SJCRH30 (cell line): Measurements from ENCODE around the gene IFT122. TPM values are rescaled to one million over a fixed set of nuclear protein-coding genes. Genes with fewer than 3 reads are reported as not detected.
A peak's percentile ranks its signal among the peaks of the same experiment; 100 is the strongest.

Experiments used
- DNase-seq, 2 experiments: peaks; one replicate each; pipeline ENCODE4 v3.0.0-alpha.2; 2015 to 2020
- H3K27ac ChIP-seq: fragments of 250-450 bp; sonication (Bioruptor Pico); 2 replicates; pipeline ENCODE4 v1.5.1; 2020; ENCODE audit warnings: mild to moderate bottlenecking, moderate library complexity
- H3K27me3 ChIP-seq: fragments of 250-450 bp; sonication (Bioruptor Pico); 2 replicates; pipeline ENCODE4 v1.5.1; 2020; ENCODE audit warnings: mild to moderate bottlenecking, moderate library complexity
- H3K36me3 ChIP-seq: fragments of 250-450 bp; sonication (Bioruptor Pico); 2 replicates; pipeline ENCODE4 v1.5.1; 2020; ENCODE audit warnings: mild to moderate bottlenecking, moderate library complexity
- H3K4me1 ChIP-seq: fragments of 250-450 bp; sonication (Bioruptor Pico); 2 replicates; pipeline ENCODE4 v1.5.1; 2020; ENCODE audit warnings: mild to moderate bottlenecking, moderate library complexity
- H3K4me3 ChIP-seq: fragments of 250-450 bp; sonication (Bioruptor Pico); 2 replicates; pipeline ENCODE4 v1.5.1; 2020; ENCODE audit warnings: mild to moderate bottlenecking, moderate library complexity
- H3K9me3 ChIP-seq: fragments of 250-450 bp; sonication (Bioruptor Pico); replicated peaks from 2 replicates; pipeline ENCODE4 v1.5.1; 2020; ENCODE audit warnings: mild to moderate bottlenecking, moderate library complexity
- total RNA-seq: library from RNA; depleted of rRNA; stranded (reverse); fragments of >200 nt; shearing (Covaris generic); gene quantifications from 2 replicates; pipeline ENCODE4 v1.2.3, GENCODE V29; 2014

Gene IFT122
- total RNA-seq, 1 experiment from 2014 or later, result 18.1 TPM

DNA sequence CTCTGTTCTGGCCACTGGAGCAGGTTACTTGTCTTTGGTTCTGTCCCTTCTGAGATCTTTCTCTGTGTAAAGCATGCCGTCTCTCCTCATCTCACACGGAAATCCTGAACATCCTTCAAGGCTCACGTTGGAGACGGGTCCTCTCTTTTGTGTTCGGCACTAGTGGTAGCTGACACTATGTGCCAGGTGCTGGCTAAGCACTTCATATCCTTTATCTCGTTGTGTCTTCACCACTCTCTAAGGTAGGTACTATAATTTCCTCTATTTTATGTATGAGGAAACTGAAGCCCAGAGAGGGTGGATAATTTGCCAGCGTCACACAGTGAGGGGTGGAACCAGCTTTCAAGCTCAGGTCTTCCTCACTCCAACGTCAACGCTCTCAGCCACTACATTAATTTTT lies 1.2 kb downstream of the IFT122 start:
- peak overlapping the region; percentile 76 for H3K4me3 ChIP-seq
- DNase-seq, result no peak
- no peak overlapping the region for H3K27ac ChIP-seq
- H3K4me1 ChIP-seq, result peaks cover 9% of the 10 kb centered on the region
- H3K9me3 ChIP-seq, result no peaks in the 10 kb centered on the region
- no peaks in the 10 kb centered on the region for H3K27me3 ChIP-seq
- peaks cover 12% of the 10 kb centered on the region; the same call in 1 of the 2 replicates for H3K36me3 ChIP-seq

DNA sequence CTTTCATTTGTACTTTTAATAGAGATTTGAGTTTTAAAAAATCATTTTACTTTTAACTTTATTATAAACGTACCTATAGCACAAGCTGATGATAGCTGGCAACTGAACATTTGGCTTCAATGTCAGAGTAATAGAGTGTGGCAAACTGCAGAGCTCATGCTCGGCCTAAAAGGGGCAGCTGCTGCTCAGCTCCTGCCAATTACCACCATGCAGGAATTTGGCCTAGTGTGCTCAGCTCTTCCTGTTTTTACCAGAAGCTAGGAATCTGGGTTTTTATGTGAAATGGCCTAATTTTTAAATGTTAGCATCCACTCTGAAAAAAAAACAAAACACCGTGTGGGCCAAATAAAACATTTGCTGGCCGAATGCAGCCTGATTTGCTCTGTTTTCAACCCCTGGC lies 1.8 kb downstream of the IFT122 start:
- no peaks in the 10 kb centered on the region for H3K27me3 ChIP-seq
- no peak overlapping the region for H3K4me3 ChIP-seq
- no peaks in the 10 kb centered on the region for H3K9me3 ChIP-seq
- DNase-seq, result peak; percentile 40 to 53
- H3K4me1 ChIP-seq, result peaks cover 9% of the 10 kb centered on the region
- H3K36me3 ChIP-seq, result peaks cover 9% of the 10 kb centered on the region; the same call in 1 of the 2 replicates
- peak overlapping the region; percentile 19; the same call in 1 of the 2 replicates for H3K27ac ChIP-seq

DNA sequence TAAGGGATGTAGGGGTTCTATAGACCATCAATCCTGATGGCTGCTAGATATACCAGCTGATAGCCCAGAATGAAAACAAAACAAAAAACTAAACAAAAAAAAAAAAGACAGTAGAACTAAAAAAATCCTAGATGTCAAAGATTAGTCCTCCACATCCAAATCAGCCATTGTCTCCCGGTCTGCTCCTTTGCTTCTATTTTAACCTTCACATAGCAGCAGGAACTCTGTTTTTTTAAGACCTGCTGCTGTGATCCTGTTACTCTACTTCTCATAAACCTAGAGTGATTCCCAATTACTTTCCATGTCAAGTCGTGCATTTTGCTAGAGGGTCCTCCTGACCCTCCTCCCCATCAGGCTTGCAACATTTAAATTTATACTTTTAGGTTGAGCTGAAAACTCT lies 2.5 kb downstream of the IFT122 start:
- Histone ChIP-seq H3K9me3 (no peaks in the 10 kb centered on the region), H3K36me3 (peaks cover 2% of the 10 kb centered on the region; the same call in 1 of the 2 replicates), H3K4me1 (peaks cover 9% of the 10 kb centered on the region), H3K27ac (no peak overlapping the region), H3K4me3 (no peak overlapping the region), H3K27me3 (no peaks in the 10 kb centered on the region)
- DNase-seq, result no peak

DNA sequence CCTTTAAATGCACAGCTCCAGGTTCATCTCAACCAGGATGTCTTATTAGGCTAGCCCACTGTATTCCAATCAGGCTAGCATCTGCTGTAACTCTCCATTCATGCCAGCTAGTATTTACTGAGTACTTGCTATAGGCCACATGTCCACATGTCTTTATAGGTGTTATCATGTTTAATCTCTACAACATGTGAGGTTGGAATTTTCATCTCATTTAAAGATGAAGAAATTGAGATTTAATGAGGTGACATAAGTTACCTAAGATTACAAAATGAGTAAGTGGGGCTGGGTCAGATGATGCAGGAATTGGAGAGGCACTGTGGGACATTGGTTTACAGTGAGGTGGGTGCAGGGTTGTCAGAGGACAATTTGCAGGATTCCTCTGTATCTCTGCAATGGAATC lies 2.9 kb downstream of the IFT122 start:
- H3K36me3 ChIP-seq, result no peaks in the 10 kb centered on the region
- no peaks in the 10 kb centered on the region for H3K27me3 ChIP-seq
- DNase-seq, result no peak
- H3K4me1 ChIP-seq, result peaks cover 9% of the 10 kb centered on the region
- no peak overlapping the region for H3K4me3 ChIP-seq
- H3K27ac ChIP-seq, result no peak overlapping the region
- no peaks in the 10 kb centered on the region for H3K9me3 ChIP-seq

DNA sequence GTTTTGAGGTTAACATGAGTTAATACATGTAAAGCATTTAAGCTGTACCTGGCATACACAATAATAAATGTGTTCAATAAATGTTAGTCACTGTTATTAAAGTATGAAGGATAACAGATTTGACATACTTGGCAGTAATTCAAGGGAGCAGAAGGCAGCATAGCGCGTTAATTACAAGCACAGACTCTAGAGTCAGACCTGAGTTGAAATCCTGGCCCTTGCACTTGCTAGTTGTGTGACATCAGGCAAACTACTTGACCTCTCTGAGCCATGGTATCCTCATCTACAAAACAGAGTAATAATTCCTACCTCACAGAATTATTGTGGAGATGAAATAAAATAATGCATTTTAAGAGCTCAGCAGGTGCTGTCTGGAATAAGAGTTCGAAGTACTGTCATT lies 5.4 kb downstream of the IFT122 start:
- Histone ChIP-seq H3K9me3 (no peaks in the 10 kb centered on the region), H3K4me1 (peaks cover 9% of the 10 kb centered on the region), H3K4me3 (no peak overlapping the region), H3K27ac (no peak overlapping the region), H3K36me3 (no peaks in the 10 kb centered on the region), H3K27me3 (no peaks in the 10 kb centered on the region)
- no peak for DNase-seq

DNA sequence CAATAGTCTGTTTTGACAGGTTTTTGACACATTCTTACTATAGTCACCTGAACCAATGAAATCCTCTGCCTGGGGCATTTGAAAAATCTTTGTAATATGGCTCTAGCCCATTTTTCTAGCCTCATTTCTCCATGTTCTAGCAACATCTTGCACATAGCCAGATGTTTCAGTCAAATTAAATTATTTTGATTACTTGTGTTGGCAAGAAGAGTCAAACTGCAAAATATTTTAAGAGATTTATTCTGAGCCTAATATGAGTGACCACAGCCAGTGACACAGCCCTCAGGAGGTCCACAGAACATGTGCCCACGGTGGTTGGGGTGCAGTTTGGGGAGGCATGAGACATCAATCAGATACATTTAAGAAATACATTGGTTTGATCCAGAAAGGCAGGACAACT lies 6.9 kb downstream of the IFT122 start:
- peaks cover 2% of the 10 kb centered on the region; the same call in 1 of the 2 replicates for H3K4me1 ChIP-seq
- no peak overlapping the region for H3K27ac ChIP-seq
- no peaks in the 10 kb centered on the region for H3K27me3 ChIP-seq
- no peak for DNase-seq
- H3K4me3 ChIP-seq, result no peak overlapping the region
- H3K36me3 ChIP-seq, result no peaks in the 10 kb centered on the region
- H3K9me3 ChIP-seq, result no peaks in the 10 kb centered on the region

DNA sequence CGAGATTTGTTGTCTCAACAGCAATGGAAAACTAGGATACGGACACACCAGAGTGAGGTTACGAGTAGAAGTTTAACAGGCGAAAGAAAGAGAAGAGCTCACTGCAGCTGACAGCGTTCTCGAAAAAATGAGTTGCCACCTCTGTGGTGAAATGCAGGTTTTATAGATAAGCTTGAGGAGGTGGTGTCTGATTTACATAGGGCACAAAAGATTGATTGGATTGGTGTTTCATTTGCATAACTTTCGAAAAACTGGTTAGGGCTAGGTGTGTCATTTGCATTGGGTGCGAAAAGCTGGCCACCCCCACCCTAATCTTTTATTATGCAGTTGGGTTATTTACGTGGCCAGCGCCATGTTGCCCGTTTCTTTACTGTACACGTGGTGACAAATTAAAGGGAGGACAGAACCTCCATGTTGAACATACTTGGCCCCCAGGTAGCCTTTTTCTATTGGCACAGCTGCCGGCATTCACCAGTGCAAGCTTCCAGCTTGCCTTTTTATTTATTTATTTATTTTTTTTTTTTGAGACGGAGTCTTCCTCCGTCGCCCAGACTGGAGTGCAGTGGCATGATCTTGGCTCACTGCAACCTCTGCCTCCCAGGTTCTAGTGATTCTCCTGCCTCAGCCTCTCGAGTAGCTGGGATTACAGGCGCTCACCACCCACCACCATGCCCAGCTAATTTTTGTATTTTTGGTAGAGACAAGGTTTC lies 8.3 kb downstream of the IFT122 start:
- no peak for DNase-seq
- Histone ChIP-seq H3K4me3 (no peak overlapping the region), H3K4me1 (no peaks in the 10 kb centered on the region), H3K27me3 (no peaks in the 10 kb centered on the region), H3K36me3 (no peaks in the 10 kb centered on the region), H3K27ac (no peak overlapping the region), H3K9me3 (no peaks in the 10 kb centered on the region)

DNA sequence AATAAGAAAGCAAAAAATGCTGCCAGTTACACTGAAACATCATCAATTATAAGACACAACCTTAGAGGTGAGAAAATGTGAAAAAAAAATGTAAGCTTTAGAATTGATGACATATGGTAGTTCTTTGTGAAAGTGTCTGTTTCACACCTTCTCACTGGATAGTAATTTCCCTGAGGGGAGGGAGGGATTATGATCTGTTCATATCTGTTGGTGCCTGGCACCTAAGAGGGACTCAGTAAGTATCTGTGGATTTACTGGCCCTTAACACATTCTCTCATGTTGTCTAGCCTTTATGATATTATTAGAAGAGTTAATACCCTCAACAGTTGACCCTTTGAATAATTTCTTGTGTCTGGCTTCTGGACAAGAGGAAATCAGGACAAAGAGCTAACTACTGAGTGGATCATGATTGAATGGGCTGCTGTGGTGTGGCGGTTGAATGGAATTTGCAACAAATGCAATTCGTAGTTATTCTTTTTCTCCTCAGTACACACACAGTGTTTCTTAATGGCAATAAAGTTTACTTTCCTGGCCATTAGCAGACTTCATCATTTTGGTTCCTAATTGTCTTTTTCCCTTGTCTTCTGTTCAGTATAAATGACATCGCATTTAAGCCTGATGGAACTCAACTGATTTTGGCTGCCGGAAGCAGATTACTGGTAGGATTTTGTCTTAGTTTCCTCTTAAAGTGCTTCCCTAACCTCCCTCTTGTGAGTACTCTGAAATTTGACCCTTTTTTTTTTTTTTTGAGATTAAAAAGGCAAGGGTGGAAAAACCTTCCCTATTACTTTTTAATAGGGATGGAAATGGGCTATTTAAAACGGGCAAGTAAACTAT lies 9.5 kb downstream of the IFT122 start:
- H3K4me1 ChIP-seq, result no peaks in the 10 kb centered on the region
- no peak overlapping the region for H3K27ac ChIP-seq
- no peak overlapping the region for H3K4me3 ChIP-seq
- H3K9me3 ChIP-seq, result no peaks in the 10 kb centered on the region
- H3K27me3 ChIP-seq, result no peaks in the 10 kb centered on the region
- no peak for DNase-seq
- H3K36me3 ChIP-seq, result no peaks in the 10 kb centered on the region

DNA sequence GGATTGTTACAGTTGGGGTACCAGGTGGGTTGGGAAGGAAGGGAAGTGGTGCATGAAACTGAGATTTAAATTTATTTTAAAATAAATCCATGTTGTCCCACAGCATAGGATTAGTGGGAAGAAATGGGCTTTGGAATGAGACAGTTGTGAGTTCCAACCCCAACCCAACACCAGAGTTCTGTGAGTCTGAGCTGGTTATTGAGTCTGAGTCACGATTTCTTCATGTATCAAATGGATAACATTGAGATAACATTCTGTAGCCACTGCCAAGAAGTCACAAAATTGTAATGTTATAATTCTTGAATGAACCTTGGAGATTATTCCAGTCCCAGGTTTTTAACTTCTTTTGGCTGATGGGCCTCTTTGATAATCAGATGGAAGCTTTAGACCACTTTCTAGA lies 13.7 kb downstream of the IFT122 start:
- Histone ChIP-seq H3K4me1 (no peaks in the 10 kb centered on the region), H3K9me3 (no peaks in the 10 kb centered on the region), H3K27ac (no peak overlapping the region), H3K27me3 (no peaks in the 10 kb centered on the region), H3K4me3 (no peak overlapping the region), H3K36me3 (no peaks in the 10 kb centered on the region; the same call in 1 of the 2 replicates)
- no peak for DNase-seq

DNA sequence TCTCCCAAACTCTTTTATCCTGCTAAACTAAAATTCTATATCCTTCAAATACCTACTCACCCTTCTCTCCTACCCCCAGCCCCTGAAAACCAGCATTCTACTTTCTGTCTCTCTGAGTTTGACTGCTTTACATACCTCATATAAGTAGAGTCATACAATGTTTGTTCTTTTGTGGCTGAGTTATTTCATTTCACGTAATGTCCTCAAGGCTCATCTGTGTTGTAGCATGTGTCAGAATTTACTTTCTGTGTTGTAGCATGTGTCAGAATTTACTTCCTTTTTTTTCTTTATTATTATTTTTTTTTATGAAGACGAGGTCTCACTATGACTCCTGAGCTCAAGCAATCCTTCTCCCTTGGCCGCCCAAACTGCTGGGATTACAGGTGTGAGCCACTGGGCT lies 20.1 kb downstream of the IFT122 start:
- H3K36me3 ChIP-seq, result no peaks in the 10 kb centered on the region; the same call in 1 of the 2 replicates
- no peaks in the 10 kb centered on the region for H3K27me3 ChIP-seq
- no peaks in the 10 kb centered on the region for H3K4me1 ChIP-seq
- no peak for DNase-seq
- no peaks in the 10 kb centered on the region for H3K9me3 ChIP-seq
- H3K4me3 ChIP-seq, result no peak overlapping the region
- no peak overlapping the region for H3K27ac ChIP-seq

DNA sequence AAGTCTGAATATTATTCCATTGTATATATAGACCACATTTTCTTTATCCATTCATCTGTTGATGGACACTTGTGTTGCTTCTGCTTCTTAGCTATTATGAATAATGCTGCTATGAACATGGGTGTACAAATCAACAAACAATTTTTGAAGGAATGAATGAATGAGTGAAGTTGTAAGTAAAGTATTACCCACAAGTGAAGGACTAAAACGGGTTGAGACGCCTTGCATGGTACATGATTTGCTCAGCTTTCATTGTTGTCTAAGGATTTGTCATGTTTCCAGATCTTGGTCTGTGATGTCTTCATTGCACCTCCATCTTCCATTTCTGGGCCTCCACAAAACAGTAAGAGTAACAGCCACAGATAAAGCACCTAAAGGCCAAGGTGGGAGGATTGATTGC lies 20.5 kb downstream of the IFT122 start:
- Histone ChIP-seq H3K27ac (no peak overlapping the region), H3K27me3 (no peaks in the 10 kb centered on the region), H3K4me1 (no peaks in the 10 kb centered on the region), H3K36me3 (no peaks in the 10 kb centered on the region; the same call in 1 of the 2 replicates), H3K9me3 (no peaks in the 10 kb centered on the region), H3K4me3 (no peak overlapping the region)
- no peak for DNase-seq

DNA sequence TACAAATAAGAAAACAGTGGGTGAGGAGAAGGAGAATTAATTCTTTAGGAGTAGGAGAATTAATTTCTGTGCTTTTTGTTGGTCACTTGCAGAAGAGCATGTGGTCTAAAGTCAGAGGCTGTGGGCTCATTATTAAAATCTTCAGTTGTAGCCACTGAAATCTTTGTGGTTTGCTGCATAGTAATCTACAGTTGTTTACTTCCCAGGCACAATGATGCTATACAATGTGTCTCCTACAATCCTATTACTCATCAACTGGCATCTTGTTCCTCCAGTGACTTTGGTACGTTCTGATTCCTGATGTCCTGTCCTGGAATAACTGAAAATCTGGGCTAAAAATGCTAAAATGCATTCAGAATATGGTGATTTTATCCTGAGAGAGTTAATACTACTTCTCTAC lies 21.0 kb downstream of the IFT122 start:
- H3K27ac ChIP-seq, result no peak overlapping the region

DNA sequence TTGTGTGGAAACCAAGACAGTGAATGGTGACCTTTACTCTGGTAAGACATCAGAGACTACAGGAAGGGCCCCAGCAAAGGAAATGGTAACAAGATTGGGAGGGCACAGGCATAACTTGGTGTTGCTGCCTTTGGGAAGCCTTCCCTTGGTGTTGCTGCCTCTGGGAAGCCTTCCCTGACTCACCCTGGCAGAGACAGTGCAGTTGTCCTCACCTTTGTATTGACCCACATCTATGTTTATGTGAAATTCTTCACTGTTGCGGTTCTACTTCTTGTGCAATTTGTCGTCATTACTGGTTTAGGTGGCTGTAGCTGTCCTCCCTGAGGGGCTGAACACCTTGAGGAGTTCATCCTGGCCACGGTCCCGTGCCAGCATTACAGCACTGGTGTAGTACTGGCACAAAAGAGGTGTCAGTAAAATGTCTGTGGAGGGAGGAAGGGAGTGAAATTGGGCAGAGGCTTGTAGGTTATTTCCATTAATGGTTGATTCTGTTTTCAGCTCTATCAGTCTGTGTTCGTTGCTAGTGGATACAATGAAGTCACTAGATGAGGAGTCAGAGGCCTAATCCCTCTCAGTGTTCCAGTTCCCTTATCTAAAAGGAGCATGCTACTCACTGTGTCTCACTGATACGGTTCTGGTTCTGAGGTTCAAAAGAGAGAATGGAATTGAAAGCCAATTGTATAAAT lies 21.6 kb downstream of the IFT122 start:
- Histone ChIP-seq H3K27me3 (no peaks in the 10 kb centered on the region), H3K36me3 (no peaks in the 10 kb centered on the region), H3K4me1 (no peaks in the 10 kb centered on the region), H3K27ac (no peak overlapping the region), H3K4me3 (no peak overlapping the region), H3K9me3 (no peaks in the 10 kb centered on the region)
- no peak for DNase-seq

More for the DNA sequence above, 21.0 kb downstream of the IFT122 start:
- no peaks in the 10 kb centered on the region for H3K4me1 ChIP-seq
- DNase-seq, result no peak
- H3K27me3 ChIP-seq, result no peaks in the 10 kb centered on the region
- no peaks in the 10 kb centered on the region for H3K36me3 ChIP-seq
- H3K4me3 ChIP-seq, result no peak overlapping the region
- no peaks in the 10 kb centered on the region for H3K9me3 ChIP-seq

DNA sequence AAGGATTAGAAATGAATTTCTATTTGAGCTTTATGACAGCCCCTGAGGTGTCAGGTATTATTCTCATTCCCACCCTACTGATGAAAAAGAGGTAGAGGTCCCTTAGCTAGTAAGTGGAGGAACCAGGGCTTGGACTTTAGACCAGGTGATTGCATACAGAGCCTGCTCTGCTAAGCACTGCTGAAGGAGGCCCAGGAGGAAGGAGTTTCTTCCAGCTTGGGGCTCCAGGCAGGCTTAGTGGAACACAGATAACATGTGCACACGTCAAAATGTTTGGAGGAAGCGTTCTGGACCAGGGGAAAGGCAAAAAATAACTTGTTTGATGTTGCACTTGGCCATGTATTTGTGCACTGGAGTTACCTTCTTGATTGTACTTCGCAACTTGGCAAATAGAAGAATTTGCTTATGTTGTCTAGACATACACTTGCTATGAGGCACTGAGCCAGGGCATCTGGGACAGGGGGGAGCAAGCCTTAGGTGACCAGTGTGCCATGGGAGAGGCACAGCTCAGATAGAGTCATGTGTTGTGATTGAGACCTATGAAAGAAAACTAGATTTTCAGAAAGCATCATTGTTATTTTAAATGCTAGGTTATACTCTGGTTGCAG lies 22.4 kb downstream of the IFT122 start:
- Histone ChIP-seq H3K4me1 (no peaks in the 10 kb centered on the region), H3K9me3 (no peaks in the 10 kb centered on the region), H3K27me3 (no peaks in the 10 kb centered on the region), H3K4me3 (no peak overlapping the region), H3K36me3 (no peaks in the 10 kb centered on the region), H3K27ac (no peak overlapping the region)
- DNase-seq, result no peak

DNA sequence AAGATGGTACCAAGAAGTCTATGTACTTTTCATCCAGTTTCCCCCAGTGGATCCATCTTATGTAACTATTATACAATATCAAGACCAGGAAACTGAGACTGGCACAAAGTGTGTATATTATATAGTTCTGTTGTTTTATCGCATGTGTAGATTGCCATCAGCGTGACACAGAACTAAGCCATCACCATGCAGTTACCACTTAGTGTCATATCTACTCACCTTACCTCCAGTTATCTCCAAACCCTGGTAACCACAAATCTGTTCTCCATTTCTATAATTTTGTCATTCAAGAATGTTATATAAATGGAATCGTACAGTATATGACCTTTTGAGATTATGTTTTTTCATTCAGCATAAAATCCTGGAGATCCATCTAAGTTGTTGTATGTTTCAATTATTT lies 23.1 kb downstream of the IFT122 start:
- no peak overlapping the region for H3K27ac ChIP-seq
- H3K36me3 ChIP-seq, result no peaks in the 10 kb centered on the region
- H3K27me3 ChIP-seq, result no peaks in the 10 kb centered on the region
- no peaks in the 10 kb centered on the region for H3K9me3 ChIP-seq
- H3K4me1 ChIP-seq, result no peaks in the 10 kb centered on the region
- no peak for DNase-seq
- no peak overlapping the region for H3K4me3 ChIP-seq
